K562 (cell line): ENCODE measurements around the gene CAMSAP2. TPM values are rescaled to one million over a fixed set of nuclear protein-coding genes. Genes with fewer than 3 reads are reported as not detected.

Experiments
- ATAC-seq: fragments of 200-7000 bp; cut with Tn5 transposase; 3 replicates; pipeline ENCODE4 v1.9.1; 2020; ENCODE audit warnings: moderate library complexity
- BruUV-seq: library from RNA; stranded (reverse); fragments of 400-500 nt; replicated peaks from 2 replicates; lab custom pipeline; 2021; lab: Mats Ljungman, UMichigan
- CTCF ChIA-PET: fragments of 300-600 bp; formaldehyde crosslinking; extraction: SDS; loops from one replicate; lab custom pipeline; 2021; ENCODE audit warnings: low intra/inter-chr PET ratio; lab: Yijun Ruan, JAX
- POLR2A ChIA-PET: fragments of 300-600, 350-650 bp; sonication (Branson Sonifier 250); formaldehyde crosslinking; extraction: SDS; loops from one replicate; lab custom pipeline; 2021; ENCODE audit warnings: antibody characterized with exemption, inconsistent platforms; lab: Yijun Ruan, JAX
- DNase-seq, 4 experiments: peaks; one replicate each; pipeline versions ENCODE4 v3.0.0 to v3.0.0-alpha.2; 2011 to 2018; ENCODE audit warnings: low spot score in 3 of 4, mixed read lengths in 3 of 4; ENCODE audit errors: extremely low read depth in 1 of 4
- FAIRE-seq: peaks from 2 replicates; lab custom pipeline; 2011; peaks lifted over from hg19 to GRCh38; lab: Jason Lieb, UNC
- H2AFZ ChIP-seq: 2 replicates; pipeline ENCODE4 v1.6.0; 2011; ENCODE audit warnings: low read depth, low read length, control low read depth, inconsistent platforms
- H3K27ac ChIP-seq: fragments of 200-600 bp; 3 replicates; pipeline ENCODE4 v1.8.0; 2011; ENCODE audit warnings: low read depth, mild to moderate bottlenecking, control low read depth, inconsistent platforms, low read length, moderate library complexity, mixed read lengths; ENCODE audit errors: extremely low read depth
- H3K27me3 ChIP-seq, 2 experiments: fragments of 300-600 bp in 1 of 2; 2 replicates in 1 of 2; 3 replicates in 1 of 2; pipeline versions ENCODE4 v1.6.0 to v1.8.0; 2011; ENCODE audit warnings: inconsistent platforms in 2 of 2, low read length in 2 of 2, mild to moderate bottlenecking in 1 of 2, mixed read lengths in 1 of 2, moderate library complexity in 1 of 2; ENCODE audit not compliant: control insufficient read depth in 2 of 2, insufficient read depth in 2 of 2
- H3K36me3 ChIP-seq: fragments of 300-600 bp; 3 replicates; pipeline ENCODE4 v1.8.0; 2011; ENCODE audit warnings: mild to moderate bottlenecking, low read length, inconsistent platforms; ENCODE audit not compliant: control insufficient read depth, insufficient read depth
- H3K4me1 ChIP-seq, 2 experiments: fragments of 200-600 bp in 1 of 2; replicated peaks in 1 of 2; 2 replicates in 1 of 2; 3 replicates in 1 of 2; pipeline versions ENCODE4 v1.5.1 to v1.8.0; 2011; ENCODE audit warnings: inconsistent platforms in 2 of 2, low read length in 2 of 2, mild to moderate bottlenecking in 1 of 2, mixed read lengths in 1 of 2, moderate library complexity in 1 of 2; ENCODE audit not compliant: control insufficient read depth in 2 of 2, insufficient read depth in 2 of 2
- H3K4me2 ChIP-seq: 2 replicates; pipeline ENCODE4 v1.6.1; 2011; ENCODE audit warnings: low read length, control low read depth, inconsistent platforms, mixed read lengths; ENCODE audit not compliant: insufficient read depth
- H3K4me3 ChIP-seq: fragments of 200-600 bp; sonication (generic), shearing (Covaris generic); 2 replicates; pipeline ENCODE4 v1.5.1; 2016; ENCODE audit warnings: control low read depth, inconsistent platforms
- H3K79me2 ChIP-seq: fragments of 200-600 bp; 3 replicates; pipeline ENCODE4 v1.8.0; 2011; ENCODE audit warnings: low read length, inconsistent platforms; ENCODE audit not compliant: control insufficient read depth, insufficient read depth
- H3K9ac ChIP-seq, 2 experiments: 2 replicates each; pipeline versions ENCODE4 v1.6.0 to v1.6.1; 2011; ENCODE audit warnings: low read depth in 2 of 2, low read length in 2 of 2, control low read depth in 1 of 2, inconsistent platforms in 1 of 2, mild to moderate bottlenecking in 1 of 2, mixed read lengths in 1 of 2; ENCODE audit not compliant: insufficient read depth in 1 of 2
- H3K9me1 ChIP-seq: one replicate; pipeline ENCODE4 v1.6.0; 2011; ENCODE audit warnings: inconsistent platforms, mild to moderate bottlenecking, low read length, moderate library complexity; ENCODE audit not compliant: control insufficient read depth, insufficient read depth
- H3K9me3 ChIP-seq: replicated peaks from 2 replicates; pipeline ENCODE4 v1.5.1; 2011; ENCODE audit warnings: low read depth, low read length, inconsistent platforms; ENCODE audit not compliant: control insufficient read depth, insufficient read depth
- H4K20me1 ChIP-seq: replicated peaks from 2 replicates; pipeline ENCODE4 v1.6.1; 2011; ENCODE audit warnings: low read length, inconsistent platforms, mixed read lengths; ENCODE audit not compliant: control insufficient read depth, insufficient read depth
- PHF8 ChIP-seq: fragments of 200-600 bp; sonication (generic); IDR thresholded peaks from 2 replicates; pipeline ENCODE4 v1.6.1; 2012; ENCODE audit warnings: mixed run types, mild to moderate bottlenecking, inconsistent platforms, low read length, moderate library complexity, borderline replicate concordance
- WGBS: fragments of 100-300 bp; shearing (Covaris generic); methylation state at CpG from one replicate; pipeline ENCODE4 v1.1.6; 2016; ENCODE audit warnings: low coverage, mixed read lengths; ENCODE audit not compliant: insufficient coverage; ENCODE audit errors: missing lambda C conversion rate; 5-methylcytosine and 5-hydroxymethylcytosine counted together
- in situ Hi-C: fragments of 300-500 bp; cut with MboI; formaldehyde crosslinking; loops from 4 replicates; pipeline ENCODE4 v1.15.0; 2018; ENCODE audit warnings: inconsistent platforms, mixed read lengths
- intact Hi-C: fragments of 100-400 bp; cut with micrococcal nuclease; formaldehyde crosslinking; loops from 2 replicates; pipeline ENCODE4 v1.14.2; 2022
- polyA plus RNA-seq, 8 experiments: library from polyadenylated mRNA; depleted of rRNA in 4 of 8; stranded (reverse) in 5 of 8; unstranded in 3 of 8; fragments of >200 nt; fragmentation: Nextera tagmentation in 2 of 8; fragmentation: Illumina TruSeq in 1 of 8; extraction: Ambion mirVana in 2 of 8; extraction: Trizol in 1 of 8; gene quantifications; 2 replicates each; pipeline versions ENCODE4 v1.2.1 to v1.2.3, GENCODE V29; 2011 to 2014; ENCODE audit warnings: inconsistent platforms in 1 of 8, missing spikeins in 1 of 8
- total RNA-seq, 7 experiments: library from RNA; depleted of rRNA in 6 of 7; stranded (reverse); fragments of >200 nt in 6 of 7; fragmentation: Illumina TruSeq in 2 of 7; extraction: Trizol in 2 of 7; gene quantifications; 2 replicates each; pipeline versions ENCODE4 v1.2.1 to v1.2.3, GENCODE V29; 2011 to 2021; ENCODE audit warnings: low replicate concordance in 1 of 7
- TF ChIP-seq, protein P1 (sequence below): sonication (generic); formaldehyde crosslinking; IDR thresholded peaks from 2 replicates; pipeline ENCODE4 v1.8.1; 2023; ENCODE audit warnings: mild to moderate bottlenecking, missing genetic modification reagents

Gene CAMSAP2
- total and polyA plus RNA-seq, 9 of the 15 experiments (the other 6 are each of a cell fraction or from before 2014, with no cell fraction given), result 1.4 to 7.5 (median 2.7) TPM

GRCh38 chr1:200873671-200874397 lies 135.1 kb downstream of the CAMSAP2 start:
- Histone ChIP-seq H3K36me3 (no peaks in the 10 kb centered on the region), H3K79me2 (no peaks in the 10 kb centered on the region), H3K4me2 (no peak overlapping the region), H3K4me3 (no peak overlapping the region), H3K27me3 (peaks cover 69 to 77% of the 10 kb centered on the region in 2 experiments), H3K27ac (no peak overlapping the region), H4K20me1 (0 out of 2 replicates have a peak, but pooled peaks cover 7% of the 10 kb centered on the region), H3K4me1 (peaks cover 0 to 14% of the 10 kb centered on the region in 2 experiments; a peak in 1 of 5 replicates), H2AFZ (no peak overlapping the region), H3K9me3 (no peaks in the 10 kb centered on the region), H3K9me1 (no peaks in the 10 kb centered on the region), H3K9ac (no peak overlapping the region)
- TF ChIP-seq PHF8, result no peak
- TF ChIP-seq, protein P1, sequence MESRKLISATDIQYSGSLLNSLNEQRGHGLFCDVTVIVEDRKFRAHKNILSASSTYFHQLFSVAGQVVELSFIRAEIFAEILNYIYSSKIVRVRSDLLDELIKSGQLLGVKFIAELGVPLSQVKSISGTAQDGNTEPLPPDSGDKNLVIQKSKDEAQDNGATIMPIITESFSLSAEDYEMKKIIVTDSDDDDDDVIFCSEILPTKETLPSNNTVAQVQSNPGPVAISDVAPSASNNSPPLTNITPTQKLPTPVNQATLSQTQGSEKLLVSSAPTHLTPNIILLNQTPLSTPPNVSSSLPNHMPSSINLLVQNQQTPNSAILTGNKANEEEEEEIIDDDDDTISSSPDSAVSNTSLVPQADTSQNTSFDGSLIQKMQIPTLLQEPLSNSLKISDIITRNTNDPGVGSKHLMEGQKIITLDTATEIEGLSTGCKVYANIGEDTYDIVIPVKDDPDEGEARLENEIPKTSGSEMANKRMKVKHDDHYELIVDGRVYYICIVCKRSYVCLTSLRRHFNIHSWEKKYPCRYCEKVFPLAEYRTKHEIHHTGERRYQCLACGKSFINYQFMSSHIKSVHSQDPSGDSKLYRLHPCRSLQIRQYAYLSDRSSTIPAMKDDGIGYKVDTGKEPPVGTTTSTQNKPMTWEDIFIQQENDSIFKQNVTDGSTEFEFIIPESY (CRISPR knock-in tag), result peak; percentile 19; the same call in 1 of the 2 replicates
- ATAC-seq (no peak), FAIRE-seq (no peak), DNase-seq (no peak)
- ChIA-PET POLR2A (interaction anchor here (0.6 to 0.7 kb wide), 3 partner anchors 44 to 419 kb away, joined by 3 read pairs; no protein-coding TSS in a partner anchor), CTCF (interaction anchor here (0.6 kb wide), 1 partner anchor 17 kb away, joined by 3 read pairs; no protein-coding TSS in a partner anchor)
- in situ Hi-C loops (no loop called here), intact Hi-C loops (no loop called here)
- no TSS peak for BruUV-seq
- 43% methylated on average over 54 of the region's 66 CpGs for WGBS
